Lower leg skin (tissue), 3 donors: ENCODE results near the gene LTB4R.

ENCODE experiments used
- POLR2A ChIP-seq, 2 donors: fragments of 450-650 bp; IDR thresholded peaks; one replicate each; pipeline ENCODE4 v1.6.1; 2016 to 2017; ENCODE audit warnings: antibody characterized with exemption in 2 of 2, mild to moderate bottlenecking in 1 of 2, moderate library complexity in 1 of 2
- TF ChIP-seq, protein P1 (sequence below), 3 donors: fragments of 450-650 bp; IDR thresholded peaks; one replicate each; pipeline ENCODE4 v1.5.1; 2016; ENCODE audit warnings: antibody characterized with exemption in 3 of 3, mild to moderate bottlenecking in 3 of 3, moderate library complexity in 2 of 3

- no peak for TF ChIP-seq POLR2A (IDR thresholded peaks at IDR 0.05)
- TF ChIP-seq, protein P1, sequence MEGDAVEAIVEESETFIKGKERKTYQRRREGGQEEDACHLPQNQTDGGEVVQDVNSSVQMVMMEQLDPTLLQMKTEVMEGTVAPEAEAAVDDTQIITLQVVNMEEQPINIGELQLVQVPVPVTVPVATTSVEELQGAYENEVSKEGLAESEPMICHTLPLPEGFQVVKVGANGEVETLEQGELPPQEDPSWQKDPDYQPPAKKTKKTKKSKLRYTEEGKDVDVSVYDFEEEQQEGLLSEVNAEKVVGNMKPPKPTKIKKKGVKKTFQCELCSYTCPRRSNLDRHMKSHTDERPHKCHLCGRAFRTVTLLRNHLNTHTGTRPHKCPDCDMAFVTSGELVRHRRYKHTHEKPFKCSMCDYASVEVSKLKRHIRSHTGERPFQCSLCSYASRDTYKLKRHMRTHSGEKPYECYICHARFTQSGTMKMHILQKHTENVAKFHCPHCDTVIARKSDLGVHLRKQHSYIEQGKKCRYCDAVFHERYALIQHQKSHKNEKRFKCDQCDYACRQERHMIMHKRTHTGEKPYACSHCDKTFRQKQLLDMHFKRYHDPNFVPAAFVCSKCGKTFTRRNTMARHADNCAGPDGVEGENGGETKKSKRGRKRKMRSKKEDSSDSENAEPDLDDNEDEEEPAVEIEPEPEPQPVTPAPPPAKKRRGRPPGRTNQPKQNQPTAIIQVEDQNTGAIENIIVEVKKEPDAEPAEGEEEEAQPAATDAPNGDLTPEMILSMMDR (IDR thresholded peaks at IDR 0.05) = no peak
Measured at GRCh38 chr14:24364841-24365240, 53.5 kb downstream of the LTB4R start.
